Measurements from ENCODE around the gene CFAP20. TPM values are rescaled to one million over a fixed set of nuclear protein-coding genes. Genes with fewer than 3 reads are reported as not detected.

CFAP20 gene
- total and polyA plus RNA-seq, 2 experiments from 2014 or later, result 61.1 to 81.7 TPM

- TF ChIP-seq, protein P1, sequence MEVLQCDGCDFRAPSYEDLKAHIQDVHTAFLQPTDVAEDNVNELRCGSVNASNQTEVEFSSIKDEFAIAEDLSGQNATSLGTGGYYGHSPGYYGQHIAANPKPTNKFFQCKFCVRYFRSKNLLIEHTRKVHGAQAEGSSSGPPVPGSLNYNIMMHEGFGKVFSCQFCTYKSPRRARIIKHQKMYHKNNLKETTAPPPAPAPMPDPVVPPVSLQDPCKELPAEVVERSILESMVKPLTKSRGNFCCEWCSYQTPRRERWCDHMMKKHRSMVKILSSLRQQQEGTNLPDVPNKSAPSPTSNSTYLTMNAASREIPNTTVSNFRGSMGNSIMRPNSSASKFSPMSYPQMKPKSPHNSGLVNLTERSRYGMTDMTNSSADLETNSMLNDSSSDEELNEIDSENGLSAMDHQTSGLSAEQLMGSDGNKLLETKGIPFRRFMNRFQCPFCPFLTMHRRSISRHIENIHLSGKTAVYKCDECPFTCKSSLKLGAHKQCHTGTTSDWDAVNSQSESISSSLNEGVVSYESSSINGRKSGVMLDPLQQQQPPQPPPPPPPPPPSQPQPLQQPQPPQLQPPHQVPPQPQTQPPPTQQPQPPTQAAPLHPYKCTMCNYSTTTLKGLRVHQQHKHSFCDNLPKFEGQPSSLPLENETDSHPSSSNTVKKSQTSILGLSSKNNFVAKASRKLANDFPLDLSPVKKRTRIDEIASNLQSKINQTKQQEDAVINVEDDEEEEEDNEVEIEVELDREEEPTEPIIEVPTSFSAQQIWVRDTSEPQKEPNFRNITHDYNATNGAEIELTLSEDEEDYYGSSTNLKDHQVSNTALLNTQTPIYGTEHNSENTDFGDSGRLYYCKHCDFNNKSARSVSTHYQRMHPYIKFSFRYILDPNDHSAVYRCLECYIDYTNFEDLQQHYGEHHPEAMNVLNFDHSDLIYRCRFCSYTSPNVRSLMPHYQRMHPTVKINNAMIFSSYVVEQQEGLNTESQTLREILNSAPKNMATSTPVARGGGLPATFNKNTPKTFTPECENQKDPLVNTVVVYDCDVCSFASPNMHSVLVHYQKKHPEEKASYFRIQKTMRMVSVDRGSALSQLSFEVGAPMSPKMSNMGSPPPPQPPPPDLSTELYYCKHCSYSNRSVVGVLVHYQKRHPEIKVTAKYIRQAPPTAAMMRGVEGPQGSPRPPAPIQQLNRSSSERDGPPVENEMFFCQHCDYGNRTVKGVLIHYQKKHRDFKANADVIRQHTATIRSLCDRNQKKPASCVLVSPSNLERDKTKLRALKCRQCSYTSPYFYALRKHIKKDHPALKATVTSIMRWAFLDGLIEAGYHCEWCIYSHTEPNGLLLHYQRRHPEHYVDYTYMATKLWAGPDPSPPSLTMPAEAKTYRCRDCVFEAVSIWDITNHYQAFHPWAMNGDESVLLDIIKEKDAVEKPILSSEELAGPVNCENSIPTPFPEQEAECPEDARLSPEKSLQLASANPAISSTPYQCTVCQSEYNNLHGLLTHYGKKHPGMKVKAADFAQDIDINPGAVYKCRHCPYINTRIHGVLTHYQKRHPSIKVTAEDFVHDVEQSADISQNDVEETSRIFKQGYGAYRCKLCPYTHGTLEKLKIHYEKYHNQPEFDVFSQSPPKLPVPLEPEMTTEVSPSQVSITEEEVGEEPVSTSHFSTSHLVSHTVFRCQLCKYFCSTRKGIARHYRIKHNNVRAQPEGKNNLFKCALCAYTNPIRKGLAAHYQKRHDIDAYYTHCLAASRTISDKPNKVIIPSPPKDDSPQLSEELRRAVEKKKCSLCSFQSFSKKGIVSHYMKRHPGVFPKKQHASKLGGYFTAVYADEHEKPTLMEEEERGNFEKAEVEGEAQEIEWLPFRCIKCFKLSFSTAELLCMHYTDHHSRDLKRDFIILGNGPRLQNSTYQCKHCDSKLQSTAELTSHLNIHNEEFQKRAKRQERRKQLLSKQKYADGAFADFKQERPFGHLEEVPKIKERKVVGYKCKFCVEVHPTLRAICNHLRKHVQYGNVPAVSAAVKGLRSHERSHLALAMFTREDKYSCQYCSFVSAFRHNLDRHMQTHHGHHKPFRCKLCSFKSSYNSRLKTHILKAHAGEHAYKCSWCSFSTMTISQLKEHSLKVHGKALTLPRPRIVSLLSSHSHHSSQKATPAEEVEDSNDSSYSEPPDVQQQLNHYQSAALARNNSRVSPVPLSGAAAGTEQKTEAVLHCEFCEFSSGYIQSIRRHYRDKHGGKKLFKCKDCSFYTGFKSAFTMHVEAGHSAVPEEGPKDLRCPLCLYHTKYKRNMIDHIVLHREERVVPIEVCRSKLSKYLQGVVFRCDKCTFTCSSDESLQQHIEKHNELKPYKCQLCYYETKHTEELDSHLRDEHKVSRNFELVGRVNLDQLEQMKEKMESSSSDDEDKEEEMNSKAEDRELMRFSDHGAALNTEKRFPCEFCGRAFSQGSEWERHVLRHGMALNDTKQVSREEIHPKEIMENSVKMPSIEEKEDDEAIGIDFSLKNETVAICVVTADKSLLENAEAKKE (CRISPR knock-in tag; IDR thresholded peaks at IDR 0.05), result no peak
- TF ChIP-seq, protein P2, sequence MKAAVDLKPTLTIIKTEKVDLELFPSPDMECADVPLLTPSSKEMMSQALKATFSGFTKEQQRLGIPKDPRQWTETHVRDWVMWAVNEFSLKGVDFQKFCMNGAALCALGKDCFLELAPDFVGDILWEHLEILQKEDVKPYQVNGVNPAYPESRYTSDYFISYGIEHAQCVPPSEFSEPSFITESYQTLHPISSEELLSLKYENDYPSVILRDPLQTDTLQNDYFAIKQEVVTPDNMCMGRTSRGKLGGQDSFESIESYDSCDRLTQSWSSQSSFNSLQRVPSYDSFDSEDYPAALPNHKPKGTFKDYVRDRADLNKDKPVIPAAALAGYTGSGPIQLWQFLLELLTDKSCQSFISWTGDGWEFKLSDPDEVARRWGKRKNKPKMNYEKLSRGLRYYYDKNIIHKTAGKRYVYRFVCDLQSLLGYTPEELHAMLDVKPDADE (IDR thresholded peaks at IDR 0.05), result no peak
- no peak for TF ChIP-seq POLR2AphosphoS5 (IDR thresholded peaks at IDR 0.05; ENCODE audit: low read depth)
- TF ChIP-seq, protein P3, sequence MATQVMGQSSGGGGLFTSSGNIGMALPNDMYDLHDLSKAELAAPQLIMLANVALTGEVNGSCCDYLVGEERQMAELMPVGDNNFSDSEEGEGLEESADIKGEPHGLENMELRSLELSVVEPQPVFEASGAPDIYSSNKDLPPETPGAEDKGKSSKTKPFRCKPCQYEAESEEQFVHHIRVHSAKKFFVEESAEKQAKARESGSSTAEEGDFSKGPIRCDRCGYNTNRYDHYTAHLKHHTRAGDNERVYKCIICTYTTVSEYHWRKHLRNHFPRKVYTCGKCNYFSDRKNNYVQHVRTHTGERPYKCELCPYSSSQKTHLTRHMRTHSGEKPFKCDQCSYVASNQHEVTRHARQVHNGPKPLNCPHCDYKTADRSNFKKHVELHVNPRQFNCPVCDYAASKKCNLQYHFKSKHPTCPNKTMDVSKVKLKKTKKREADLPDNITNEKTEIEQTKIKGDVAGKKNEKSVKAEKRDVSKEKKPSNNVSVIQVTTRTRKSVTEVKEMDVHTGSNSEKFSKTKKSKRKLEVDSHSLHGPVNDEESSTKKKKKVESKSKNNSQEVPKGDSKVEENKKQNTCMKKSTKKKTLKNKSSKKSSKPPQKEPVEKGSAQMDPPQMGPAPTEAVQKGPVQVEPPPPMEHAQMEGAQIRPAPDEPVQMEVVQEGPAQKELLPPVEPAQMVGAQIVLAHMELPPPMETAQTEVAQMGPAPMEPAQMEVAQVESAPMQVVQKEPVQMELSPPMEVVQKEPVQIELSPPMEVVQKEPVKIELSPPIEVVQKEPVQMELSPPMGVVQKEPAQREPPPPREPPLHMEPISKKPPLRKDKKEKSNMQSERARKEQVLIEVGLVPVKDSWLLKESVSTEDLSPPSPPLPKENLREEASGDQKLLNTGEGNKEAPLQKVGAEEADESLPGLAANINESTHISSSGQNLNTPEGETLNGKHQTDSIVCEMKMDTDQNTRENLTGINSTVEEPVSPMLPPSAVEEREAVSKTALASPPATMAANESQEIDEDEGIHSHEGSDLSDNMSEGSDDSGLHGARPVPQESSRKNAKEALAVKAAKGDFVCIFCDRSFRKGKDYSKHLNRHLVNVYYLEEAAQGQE (IDR thresholded peaks at IDR 0.05; ENCODE audit: unreplicated experiment), result no peak
Measured at GRCh38 chr16:58087209-58087913, 41.8 kb downstream of the CFAP20 start (continued).

Measured in GM23338 (cell line).